Gastroesophageal sphincter (tissue), 3 donors: ENCODE measurements around the gene FHIP1A.

ENCODE experiments used
- CTCF ChIP-seq, 4 experiments: fragments of 200-600 bp in 2 of 4; fragments of 450-650 bp in 2 of 4; sonication (generic) in 1 of 4; IDR thresholded peaks; one replicate each; pipeline ENCODE4 v1.5.1; 2017 to 2019; ENCODE audit warnings: antibody characterized with exemption in 4 of 4, mild to moderate bottlenecking in 2 of 4, moderate library complexity in 2 of 4
- EP300 ChIP-seq: sonication (generic); formaldehyde crosslinking; IDR thresholded peaks from one replicate; pipeline ENCODE4 v1.6.1; 2017; ENCODE audit warnings: antibody characterized with exemption, mild to moderate bottlenecking
- POLR2A ChIP-seq, 2 donors: fragments of 450-650 bp; IDR thresholded peaks; one replicate each; pipeline ENCODE4 v1.6.1; 2017; ENCODE audit warnings: antibody characterized with exemption in 2 of 2, mild to moderate bottlenecking in 2 of 2, moderate library complexity in 1 of 2

- no peak for TF ChIP-seq POLR2A (IDR thresholded peaks at IDR 0.05)
- TF ChIP-seq CTCF (IDR thresholded peaks at IDR 0.05) = no peak
- no peak for TF ChIP-seq EP300
Observed at GRCh38 chr4:151446208-151446607, 37.2 kb downstream of the FHIP1A start.
